ENCODE measurements around the gene ABCD1.
"Not testable (repeated sequence)": the region's sequence is repeated elsewhere in the genome, so short reads cannot be mapped to it uniquely, and the experiment has no call there.

The ABCD1 gene

DNA sequence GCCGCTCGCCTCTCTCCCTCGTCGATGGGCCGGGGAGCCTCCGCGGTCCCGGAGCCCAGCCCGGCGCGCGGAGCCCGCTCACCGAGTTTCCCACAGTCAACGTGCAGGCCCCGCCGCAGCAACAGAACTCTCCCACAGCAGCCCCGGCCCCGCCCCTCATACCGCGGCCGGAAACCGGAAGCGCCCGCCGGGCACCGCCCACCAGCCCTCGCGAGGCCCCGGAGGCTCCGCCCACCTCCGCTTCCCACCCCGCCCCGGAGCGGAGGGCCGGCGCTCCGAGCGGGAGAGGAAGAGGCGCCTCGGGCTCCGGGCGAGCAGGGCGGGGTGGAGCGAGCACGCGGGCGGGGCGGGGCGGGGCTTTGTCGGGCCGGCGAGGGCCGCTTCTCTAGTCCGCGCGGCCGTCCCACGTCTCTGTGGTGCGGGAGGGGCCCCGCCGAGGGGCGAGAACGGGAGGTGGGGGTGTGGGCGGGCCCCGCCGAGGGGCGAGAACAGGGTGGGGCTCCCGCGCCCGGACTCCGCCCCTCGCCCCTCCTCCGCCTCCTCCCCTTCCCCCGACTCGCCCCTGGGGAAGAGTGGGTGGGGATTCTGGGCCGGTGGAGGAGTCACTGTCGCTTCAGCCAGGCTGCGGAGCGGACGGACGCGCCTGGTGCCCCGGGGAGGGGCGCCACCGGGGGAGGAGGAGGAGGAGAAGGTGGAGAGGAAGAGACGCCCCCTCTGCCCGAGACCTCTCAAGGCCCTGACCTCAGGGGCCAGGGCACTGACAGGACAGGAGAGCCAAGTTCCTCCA is at the start of gene ABCD1, which contains the start of gene BCAP31:
Gene ABCD1 (plus strand): TSS at position 605 of the 787 bp plus-strand sequence. CDS start 411 bp downstream, outside the sequence.
Gene BCAP31 (minus strand): TSS at position 136 of the 787 bp plus-strand sequence. CDS start 1,143 bp downstream, outside the sequence.
- Histone ChIP-seq H3K27me3 (ENCODE audit: insufficient read depth, low read length) (no peaks in the 10 kb centered on the region), H3K9me3 (ENCODE audit: low read length) (no peaks in the 10 kb centered on the region), H3K36me3 (ENCODE audit: insufficient read depth, low read length) (peaks cover 19% of the 10 kb centered on the region), H3K4me3 (ENCODE audit: low read depth, low read length, poor library complexity, severe bottlenecking) (peak within 1 kb of the TSS; percentile 91), H3F3A (ENCODE audit: insufficient read depth, low read length) (no peaks in the 10 kb centered on the region), H3K9ac (ENCODE audit: low read length) (peak within 1 kb of the TSS; percentile 85), H3K4me2 (ENCODE audit: low read length) (peak within 1 kb of the TSS; percentile 81), H2AFZ (ENCODE audit: low read length) (no peak within 1 kb of the TSS), H3K9me2 (ENCODE audit: low read depth, low read length) (no peaks in the 10 kb centered on the region), H3K27ac (ENCODE audit: low read depth, low read length, poor library complexity, severe bottlenecking) (peak within 1 kb of the TSS; percentile 76), H3K79me2 (ENCODE audit: insufficient read depth, low read length) (no peaks in the 10 kb centered on the region), H4K20me1 (ENCODE audit: insufficient read depth, low read length) (no peaks in the 10 kb centered on the region), H3K4me1 (ENCODE audit: insufficient read depth, low read length, severe bottlenecking) (peaks cover 42% of the 10 kb centered on the region)
- TF ChIP-seq, protein P1, sequence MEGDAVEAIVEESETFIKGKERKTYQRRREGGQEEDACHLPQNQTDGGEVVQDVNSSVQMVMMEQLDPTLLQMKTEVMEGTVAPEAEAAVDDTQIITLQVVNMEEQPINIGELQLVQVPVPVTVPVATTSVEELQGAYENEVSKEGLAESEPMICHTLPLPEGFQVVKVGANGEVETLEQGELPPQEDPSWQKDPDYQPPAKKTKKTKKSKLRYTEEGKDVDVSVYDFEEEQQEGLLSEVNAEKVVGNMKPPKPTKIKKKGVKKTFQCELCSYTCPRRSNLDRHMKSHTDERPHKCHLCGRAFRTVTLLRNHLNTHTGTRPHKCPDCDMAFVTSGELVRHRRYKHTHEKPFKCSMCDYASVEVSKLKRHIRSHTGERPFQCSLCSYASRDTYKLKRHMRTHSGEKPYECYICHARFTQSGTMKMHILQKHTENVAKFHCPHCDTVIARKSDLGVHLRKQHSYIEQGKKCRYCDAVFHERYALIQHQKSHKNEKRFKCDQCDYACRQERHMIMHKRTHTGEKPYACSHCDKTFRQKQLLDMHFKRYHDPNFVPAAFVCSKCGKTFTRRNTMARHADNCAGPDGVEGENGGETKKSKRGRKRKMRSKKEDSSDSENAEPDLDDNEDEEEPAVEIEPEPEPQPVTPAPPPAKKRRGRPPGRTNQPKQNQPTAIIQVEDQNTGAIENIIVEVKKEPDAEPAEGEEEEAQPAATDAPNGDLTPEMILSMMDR (IDR thresholded peaks at IDR 0.05; ENCODE audit: low read length) = no peak
- no peak for TF ChIP-seq EZH2 (IDR thresholded peaks at IDR 0.05; ENCODE audit: borderline replicate concordance, low read length)

DNA sequence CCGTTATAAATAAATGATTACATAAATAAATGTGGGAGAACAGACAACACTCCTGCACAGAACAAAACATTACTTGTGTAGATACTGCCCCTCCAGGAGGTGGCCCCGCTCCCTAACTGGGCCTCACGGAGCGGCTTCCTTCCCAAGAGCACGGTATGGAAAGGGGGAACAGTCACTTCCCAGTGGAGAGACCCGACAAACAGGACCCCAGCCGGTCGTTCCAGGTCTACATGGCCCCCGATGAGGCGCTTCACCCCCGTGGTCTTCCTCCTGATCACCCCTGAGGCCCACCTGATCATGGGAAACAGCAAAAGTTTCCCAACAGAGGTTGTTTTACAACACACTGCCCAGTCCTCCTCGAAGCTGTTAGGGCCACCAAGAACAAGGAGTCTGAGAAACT is 43.5 kb upstream of the ABCD1 start:
- TF ChIP-seq EZH2 (IDR thresholded peaks at IDR 0.05; ENCODE audit: borderline replicate concordance, low read length) = no peak
- TF ChIP-seq, protein P1 (IDR thresholded peaks at IDR 0.05; ENCODE audit: low read length) = no peak
- H3K4me2 ChIP-seq (ENCODE audit: low read length) = no peak overlapping the region
- H3K27me3 ChIP-seq (ENCODE audit: insufficient read depth, low read length) = no peaks in the 10 kb centered on the region
- H2AFZ ChIP-seq (ENCODE audit: low read length) = no peak overlapping the region
- H3K9me2 ChIP-seq (ENCODE audit: low read depth, low read length) = no peaks in the 10 kb centered on the region
- H3K27ac ChIP-seq (ENCODE audit: low read depth, low read length, poor library complexity, severe bottlenecking) = no peak overlapping the region
- no peaks in the 10 kb centered on the region for H3K9me3 ChIP-seq (ENCODE audit: low read length)
- H3K79me2 ChIP-seq (ENCODE audit: insufficient read depth, low read length) = no peaks in the 10 kb centered on the region
- H3K9ac ChIP-seq (ENCODE audit: low read length) = no peak overlapping the region
- no peaks in the 10 kb centered on the region for H4K20me1 ChIP-seq (ENCODE audit: insufficient read depth, low read length)
- no peaks in the 10 kb centered on the region for H3K4me1 ChIP-seq (ENCODE audit: insufficient read depth, low read length, severe bottlenecking)
- H3F3A ChIP-seq (ENCODE audit: insufficient read depth, low read length) = no peaks in the 10 kb centered on the region
- H3K36me3 ChIP-seq (ENCODE audit: insufficient read depth, low read length) = no peaks in the 10 kb centered on the region
- no peak overlapping the region for H3K4me3 ChIP-seq (ENCODE audit: low read depth, low read length, poor library complexity, severe bottlenecking)

DNA sequence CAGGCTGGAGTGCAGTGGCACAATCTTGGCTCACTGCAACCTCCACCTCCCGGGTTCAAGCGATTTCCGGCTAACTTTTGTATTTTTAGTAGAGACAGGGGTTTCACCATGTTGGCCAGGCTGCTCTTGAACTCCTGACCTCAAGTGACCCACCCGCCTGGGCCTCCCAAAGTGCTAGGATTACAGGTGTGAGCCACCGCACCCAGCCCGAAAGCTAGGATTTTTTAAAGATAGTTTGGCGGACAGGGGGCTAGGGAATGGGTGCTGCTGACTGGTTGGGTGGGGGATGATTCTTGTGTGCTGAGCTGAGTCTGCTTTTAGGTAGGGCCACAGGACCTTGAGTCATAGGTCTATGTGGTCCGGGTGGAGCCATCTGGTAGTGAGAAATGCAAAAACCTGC is 41.2 kb upstream of the ABCD1 start:
- not testable (repeated sequence) for H3K4me2 ChIP-seq (ENCODE audit: low read length); H3K9me3 ChIP-seq (ENCODE audit: low read length); H3K79me2 ChIP-seq (ENCODE audit: insufficient read depth, low read length); H3K4me3 ChIP-seq (ENCODE audit: low read depth, low read length, poor library complexity, severe bottlenecking); H3F3A ChIP-seq (ENCODE audit: insufficient read depth, low read length); H4K20me1 ChIP-seq (ENCODE audit: insufficient read depth, low read length); H3K9ac ChIP-seq (ENCODE audit: low read length); H2AFZ ChIP-seq (ENCODE audit: low read length); H3K36me3 ChIP-seq (ENCODE audit: insufficient read depth, low read length); H3K27ac ChIP-seq (ENCODE audit: low read depth, low read length, poor library complexity, severe bottlenecking); H3K9me2 ChIP-seq (ENCODE audit: low read depth, low read length); H3K4me1 ChIP-seq (ENCODE audit: insufficient read depth, low read length, severe bottlenecking); H3K27me3 ChIP-seq (ENCODE audit: insufficient read depth, low read length)

All from OCI-LY1 (cell line).